HepG2 (cell line): ENCODE measurements around the gene MIB1.

Experiments
- CTCF ChIP-seq: sonication (generic); formaldehyde crosslinking; IDR thresholded peaks from 2 replicates; pipeline ENCODE4 v1.5.0; 2020; ENCODE audit warnings: mild to moderate bottlenecking, missing genetic modification reagents, moderate library complexity
- HOXA5 ChIP-seq: sonication (generic); formaldehyde crosslinking; IDR thresholded peaks from 2 replicates; pipeline ENCODE4 v1.4.0; 2020; ENCODE audit warnings: missing genetic modification reagents
- ZNF124 ChIP-seq: sonication (generic); formaldehyde crosslinking; IDR thresholded peaks from 2 replicates; pipeline ENCODE4 v1.4.0; 2020; ENCODE audit warnings: missing genetic modification reagents
- ZSCAN5A ChIP-seq: sonication (generic); formaldehyde crosslinking; IDR thresholded peaks from 2 replicates; pipeline ENCODE4 v1.8.0; 2022; ENCODE audit warnings: mild to moderate bottlenecking, missing genetic modification reagents, borderline replicate concordance
- TF ChIP-seq, protein P1 (sequence below): sonication (generic); formaldehyde crosslinking; IDR thresholded peaks from 2 replicates; pipeline ENCODE4 v1.4.0; 2020; ENCODE audit warnings: missing genetic modification reagents

- TF ChIP-seq ZSCAN5A (CRISPR knock-in tag) (no peak), CTCF (CRISPR knock-in tag) (no peak), HOXA5 (no peak), ZNF124 (CRISPR knock-in tag) (no peak)
- TF ChIP-seq, protein P1, sequence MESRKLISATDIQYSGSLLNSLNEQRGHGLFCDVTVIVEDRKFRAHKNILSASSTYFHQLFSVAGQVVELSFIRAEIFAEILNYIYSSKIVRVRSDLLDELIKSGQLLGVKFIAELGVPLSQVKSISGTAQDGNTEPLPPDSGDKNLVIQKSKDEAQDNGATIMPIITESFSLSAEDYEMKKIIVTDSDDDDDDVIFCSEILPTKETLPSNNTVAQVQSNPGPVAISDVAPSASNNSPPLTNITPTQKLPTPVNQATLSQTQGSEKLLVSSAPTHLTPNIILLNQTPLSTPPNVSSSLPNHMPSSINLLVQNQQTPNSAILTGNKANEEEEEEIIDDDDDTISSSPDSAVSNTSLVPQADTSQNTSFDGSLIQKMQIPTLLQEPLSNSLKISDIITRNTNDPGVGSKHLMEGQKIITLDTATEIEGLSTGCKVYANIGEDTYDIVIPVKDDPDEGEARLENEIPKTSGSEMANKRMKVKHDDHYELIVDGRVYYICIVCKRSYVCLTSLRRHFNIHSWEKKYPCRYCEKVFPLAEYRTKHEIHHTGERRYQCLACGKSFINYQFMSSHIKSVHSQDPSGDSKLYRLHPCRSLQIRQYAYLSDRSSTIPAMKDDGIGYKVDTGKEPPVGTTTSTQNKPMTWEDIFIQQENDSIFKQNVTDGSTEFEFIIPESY (CRISPR knock-in tag), result no peak
Measured at GRCh38 chr18:21918693-21919092, 178.1 kb downstream of the MIB1 start.
